ENCODE data around the gene AKT1S1.

AKT1S1 gene

DNA sequence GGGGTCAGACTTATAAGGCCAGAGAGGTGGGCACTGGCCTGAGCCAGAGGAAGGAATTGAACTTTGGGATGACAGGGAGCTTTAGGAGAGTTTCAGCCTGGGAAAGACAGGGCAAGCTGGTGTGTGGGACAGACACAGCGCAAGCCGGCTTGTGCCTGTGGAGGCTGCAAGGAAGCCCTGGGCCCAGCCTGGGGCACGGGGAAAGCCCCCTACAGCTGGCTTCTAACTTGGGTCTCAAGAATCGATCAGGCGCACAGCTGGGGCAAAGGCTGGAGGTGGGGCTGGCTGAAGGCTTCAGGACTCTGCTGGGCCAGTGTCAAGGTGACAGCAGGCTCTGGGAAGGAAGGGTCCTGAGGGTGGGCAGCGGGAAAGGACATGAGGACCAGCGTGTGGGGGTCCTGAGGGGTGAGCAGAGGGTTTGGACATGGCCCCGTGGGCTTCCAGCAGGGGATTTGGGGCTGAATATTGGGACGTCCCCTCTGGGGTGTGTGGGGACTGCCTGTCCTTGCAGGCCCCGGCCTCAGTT lies 23.2 kb downstream of the AKT1S1 start:
- DNase-seq (ENCODE audit: low read depth): no peak

DNA sequence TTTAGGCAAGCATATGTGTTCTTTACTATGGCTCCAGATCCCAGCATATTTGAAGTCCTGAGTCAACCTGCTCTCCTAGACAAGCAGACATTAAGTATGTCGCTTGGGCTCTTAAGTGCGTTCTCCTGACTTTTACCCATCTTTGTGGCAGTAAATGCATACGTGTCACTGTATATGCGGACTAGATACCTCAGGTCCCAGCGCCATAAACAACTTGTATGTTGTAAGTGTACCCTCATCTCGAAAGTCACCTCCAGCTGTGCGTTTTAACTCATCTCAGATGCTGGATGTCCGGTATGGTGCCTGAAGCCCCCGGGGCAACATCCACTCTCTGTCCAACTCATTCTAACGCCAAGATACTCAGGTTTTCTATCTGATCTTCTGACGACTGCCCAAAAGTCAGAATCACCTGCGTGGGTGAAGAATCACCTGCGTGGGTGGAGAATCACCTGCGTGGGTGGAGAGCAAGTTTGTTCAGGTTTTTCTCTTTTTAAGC lies 24.5 kb downstream of the AKT1S1 start:
- no peak for DNase-seq (ENCODE audit: low read depth)

DNA sequence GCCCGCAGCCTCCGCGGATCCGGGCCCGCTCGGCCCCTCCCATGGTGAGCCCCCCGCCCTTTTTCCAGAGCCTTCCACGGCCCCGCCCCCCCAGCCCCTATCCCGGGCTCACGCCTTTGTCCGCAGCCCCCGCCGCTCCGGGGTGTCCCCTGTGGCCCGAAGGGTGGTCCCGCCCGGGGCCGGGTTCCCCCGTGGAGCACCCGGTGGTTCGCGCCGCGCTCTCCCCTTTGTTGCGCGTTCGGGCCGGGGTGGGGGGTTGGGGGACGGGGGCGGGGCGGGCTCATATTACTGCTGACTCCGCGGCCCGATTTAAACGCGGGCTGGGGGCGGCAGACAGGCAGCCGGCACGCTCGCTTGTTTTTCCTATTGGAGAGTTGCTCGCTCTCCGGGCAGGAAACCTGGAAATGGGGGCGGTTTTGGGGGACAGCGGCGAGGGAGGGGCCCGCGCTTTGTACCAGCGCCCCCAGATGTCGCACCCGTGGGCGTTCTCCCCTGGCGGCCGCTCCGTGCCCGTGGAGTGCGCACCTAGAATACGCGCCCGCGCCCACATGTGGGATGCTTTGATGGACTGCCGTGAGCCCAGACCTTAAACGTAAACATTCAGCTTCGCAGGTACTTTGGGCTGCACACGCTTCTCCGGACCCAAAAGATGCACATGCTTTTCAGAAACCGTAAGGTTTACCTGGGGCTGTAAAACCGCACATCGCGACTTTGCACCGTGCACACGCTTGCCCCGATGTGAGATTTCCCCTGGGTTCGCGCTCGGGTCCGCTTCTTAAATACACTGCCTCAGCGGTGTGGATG lies 25.5 kb downstream of the AKT1S1 start:
- no peak for DNase-seq (ENCODE audit: low read depth)

DNA sequence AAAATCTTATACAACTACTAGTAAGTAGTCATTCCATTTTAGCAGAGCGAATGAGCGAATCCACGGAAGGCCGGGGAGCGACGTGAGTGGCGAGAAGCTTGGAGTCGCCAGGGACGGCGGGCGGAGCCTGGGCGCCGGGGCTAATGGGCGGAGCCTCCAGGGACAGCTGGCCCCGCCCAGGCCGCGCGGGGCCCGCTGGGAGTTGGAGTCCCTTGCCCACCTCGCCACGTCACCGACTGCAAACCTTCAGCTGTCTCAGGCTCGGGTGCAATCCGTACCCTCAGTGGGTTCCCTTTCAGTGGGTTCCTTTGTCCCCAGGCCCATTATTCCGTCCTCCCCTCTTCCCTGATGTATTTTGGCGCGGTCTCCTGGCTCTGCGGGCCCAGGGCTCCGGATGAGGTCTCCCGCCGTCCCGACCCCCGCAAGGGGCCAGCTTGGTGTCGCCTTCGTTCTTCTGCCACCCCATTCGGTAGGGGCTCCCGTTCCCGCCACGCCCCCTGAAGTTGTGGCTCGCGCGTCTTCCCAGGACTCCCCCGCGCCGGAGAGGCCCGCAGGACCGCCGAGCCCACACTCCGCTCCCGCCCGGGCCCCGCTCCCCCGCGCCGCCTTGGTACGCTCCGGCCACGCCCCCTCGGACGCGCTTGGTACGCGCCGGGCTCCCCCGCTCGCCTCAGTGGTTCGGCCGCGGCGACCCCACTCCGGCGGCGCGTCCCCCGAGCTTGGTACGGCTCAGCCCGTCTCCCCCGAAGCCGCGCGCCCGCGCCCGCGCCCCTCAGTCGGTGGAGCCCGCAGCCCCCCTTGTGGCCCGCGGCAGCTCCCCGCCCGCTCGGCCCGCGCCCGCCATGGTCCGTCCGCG lies 26.4 kb downstream of the AKT1S1 start, which contains the start of gene PTOV1:
TSS of gene PTOV1 (plus strand) at position 673 of the 856 bp plus-strand sequence.
- DNase-seq (ENCODE audit: low read depth): peak; percentile 78

DNA sequence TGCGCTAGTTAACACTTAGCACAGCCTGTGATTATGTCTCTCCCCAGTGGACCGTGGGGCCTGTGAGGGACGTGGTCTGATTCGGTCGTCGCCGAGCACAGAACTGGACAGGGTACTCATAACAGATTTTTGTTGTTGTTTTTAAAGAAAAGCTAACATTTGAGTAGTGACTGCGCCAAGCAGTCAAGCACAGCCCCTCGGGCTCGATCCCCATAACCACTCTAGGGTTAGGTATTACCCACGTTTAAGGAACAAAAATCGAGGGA lies 27.0 kb downstream of the AKT1S1 start:
- DNase-seq (ENCODE audit: low read depth): no peak

DNA sequence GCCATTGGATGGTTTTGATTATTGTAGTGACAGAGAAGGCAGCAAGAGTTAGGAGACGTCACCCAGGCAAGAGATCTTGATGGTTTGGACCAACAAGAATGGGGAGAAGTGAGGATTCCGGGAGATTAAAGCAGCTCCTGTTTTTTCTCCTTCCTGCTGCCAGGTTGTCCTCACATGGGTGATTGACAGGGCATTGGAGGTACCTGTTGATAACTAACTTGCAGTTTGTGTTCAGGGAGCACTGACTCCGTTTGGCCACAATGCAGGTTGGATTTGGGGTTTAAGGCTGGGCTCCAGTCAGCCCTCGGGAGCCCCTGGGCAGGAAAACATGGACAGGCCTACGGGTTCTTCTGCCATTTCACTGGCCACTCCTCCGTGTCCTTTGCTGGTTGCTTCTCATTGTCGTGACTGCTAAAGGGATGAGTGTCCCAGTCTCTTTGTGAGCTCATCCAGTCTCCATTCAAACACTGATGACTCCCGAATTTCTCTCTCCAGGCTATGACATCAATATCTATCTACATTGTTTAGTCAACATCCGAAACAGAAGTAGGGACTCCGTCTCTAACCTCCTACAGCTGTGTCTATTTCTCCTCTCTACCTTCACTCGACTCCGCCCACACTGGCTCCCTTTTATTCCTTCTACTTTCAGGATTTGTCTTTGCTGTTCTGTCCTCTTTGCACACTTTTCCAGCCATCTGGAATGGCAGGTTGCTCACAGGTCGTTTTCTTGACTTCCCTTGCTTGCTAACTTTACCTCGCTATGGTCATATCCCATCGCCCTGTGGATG lies 27.5 kb downstream of the AKT1S1 start:
- DNase-seq (ENCODE audit: low read depth): no peak

DNA sequence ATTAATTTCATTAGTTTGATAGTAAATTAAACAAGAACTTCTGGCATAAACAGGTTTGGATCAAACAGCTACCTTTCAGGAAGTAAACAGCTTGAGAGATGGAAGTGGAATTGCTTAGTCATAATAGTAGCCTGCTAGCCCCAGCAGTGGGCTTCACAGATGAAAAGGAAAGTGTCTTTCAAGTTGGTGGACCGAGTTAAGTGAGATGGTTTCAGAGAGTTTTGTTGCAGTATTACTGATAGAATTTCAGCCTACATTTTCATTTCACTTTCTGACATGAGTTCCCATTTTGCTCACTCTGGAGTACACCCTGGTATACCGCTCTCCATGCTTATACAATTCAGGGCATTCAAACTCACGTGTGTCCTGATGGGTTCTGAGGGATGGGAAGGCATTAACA lies 28.2 kb downstream of the AKT1S1 start:
- no peak for DNase-seq (ENCODE audit: low read depth)

DNA sequence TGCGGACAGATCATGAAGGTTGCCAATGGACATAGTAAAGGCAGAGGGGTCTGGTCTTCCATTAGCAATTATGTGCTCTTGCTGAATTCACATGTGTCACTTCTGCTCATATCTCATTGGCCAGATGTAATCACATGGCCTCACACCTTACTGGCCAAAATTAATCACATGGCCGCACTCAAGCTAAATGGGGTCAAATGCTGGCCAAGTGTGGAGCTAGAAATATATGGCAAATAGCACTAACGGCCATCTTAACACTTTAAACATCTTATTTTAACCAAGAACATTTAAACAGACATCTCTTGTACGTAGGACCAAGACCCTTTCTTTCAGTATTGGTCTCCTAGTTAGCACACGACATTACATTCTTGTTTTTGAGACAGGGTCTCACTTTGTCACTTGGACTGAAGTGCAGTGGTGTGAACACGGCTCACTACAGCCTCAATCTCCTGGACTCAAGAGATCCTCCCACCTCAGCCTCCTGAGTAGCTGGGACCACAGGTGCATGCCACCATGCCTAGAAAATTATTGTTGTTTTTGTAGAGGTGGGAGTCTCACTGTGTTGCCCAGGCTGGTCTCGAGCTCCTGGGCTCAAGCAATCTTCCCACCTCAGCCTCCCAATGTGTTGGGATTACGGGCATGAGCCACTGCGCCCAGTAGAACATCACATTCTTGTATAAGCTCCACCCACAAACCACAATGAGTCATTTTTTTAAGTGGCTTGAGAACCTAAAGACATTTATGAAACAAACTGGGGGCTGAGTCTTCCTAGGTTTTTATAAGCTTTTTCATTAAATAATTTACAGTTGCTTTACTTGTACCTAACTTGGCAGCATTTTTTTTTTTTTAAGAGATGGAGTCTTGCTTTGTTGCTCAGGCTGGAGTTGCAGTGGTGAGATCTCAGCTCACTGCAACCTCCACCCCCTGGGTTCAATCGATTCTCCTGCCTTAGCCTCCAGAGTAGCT lies 29.1 kb downstream of the AKT1S1 start:
- DNase-seq (ENCODE audit: low read depth): no peak

DNA sequence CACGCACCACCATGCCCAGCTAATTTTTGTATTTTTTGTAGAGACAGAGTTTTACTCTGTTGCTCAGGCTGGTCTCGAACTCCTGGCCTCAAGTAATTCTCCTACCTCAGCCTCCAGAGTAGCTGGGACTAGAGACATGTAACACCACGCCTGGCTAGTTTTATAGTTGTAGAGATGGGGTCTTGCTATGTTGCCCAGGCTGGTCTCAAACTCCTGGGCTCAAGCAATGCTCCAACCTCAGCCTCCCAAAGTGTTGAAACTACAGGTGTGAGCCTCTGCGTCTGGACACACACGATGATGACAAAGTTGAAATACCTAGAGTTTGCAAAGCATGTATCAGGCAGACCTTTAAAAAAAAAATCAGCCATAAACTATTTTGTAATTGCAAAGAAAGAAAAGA lies 30.7 kb downstream of the AKT1S1 start:
- no peak for DNase-seq (ENCODE audit: low read depth)

DNA sequence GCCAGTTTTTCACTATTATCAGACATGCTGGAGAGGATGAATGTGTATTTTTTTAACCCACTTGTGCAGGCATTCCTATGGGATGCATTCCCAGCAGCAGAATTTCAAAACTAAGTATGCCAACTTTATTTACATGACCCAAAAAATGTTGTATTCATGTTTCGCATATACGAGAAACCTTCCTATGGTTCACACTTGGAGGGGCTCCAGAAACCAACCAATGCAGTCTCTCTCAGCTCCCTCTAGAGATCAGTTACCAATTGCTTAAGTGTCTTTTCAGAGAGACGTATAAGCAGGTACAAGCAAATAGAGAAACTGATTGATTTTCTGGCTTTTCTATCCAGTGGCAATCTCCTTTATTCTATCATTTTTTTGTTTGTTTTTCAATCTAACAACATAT lies 31.7 kb downstream of the AKT1S1 start:
- no peak for DNase-seq (ENCODE audit: low read depth)

DNA sequence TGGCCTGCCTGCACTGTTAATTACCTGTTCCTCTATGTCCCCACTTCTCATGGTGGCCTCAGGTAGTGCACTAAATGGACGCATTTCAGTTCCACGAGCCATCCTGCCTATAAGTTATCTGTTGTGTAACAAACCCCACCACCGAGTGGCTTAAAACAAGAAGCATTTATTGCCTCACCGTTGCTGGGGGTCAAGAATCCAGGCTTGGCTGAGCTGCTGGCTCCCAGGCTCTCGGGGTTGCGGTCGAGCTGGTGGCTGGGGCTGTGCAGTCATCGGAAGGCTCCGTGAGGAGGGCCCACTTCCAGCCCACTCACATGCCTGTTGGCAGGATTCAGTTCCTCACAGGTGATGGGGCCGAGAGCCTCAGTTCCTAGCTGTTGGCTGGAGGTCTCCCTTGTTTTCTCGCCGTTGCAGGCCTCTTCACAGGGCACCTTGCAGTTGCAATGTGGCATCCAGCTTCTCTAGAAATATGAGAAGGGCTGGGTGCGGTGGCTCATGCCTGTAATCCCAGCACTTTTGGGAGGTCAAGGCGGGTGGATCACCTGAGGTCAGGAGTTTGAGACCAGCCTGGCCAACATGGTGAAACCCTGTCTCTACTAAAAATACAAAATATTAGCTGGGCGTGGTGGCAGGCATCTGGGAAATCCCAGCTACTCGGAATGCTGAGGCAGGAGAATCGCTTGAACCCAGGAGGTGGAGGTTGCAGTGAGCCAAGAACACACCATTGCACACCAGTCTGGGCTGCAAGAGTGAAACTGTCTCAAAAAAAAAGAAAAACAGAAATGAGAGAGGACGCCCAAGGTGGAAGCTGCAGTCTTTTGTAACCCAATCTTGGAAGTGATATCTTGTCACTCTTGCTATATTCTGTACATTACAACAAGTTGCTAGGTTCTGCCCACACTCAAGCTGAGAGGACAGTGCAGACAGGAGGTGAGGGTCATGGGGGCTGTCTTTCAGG lies 32.7 kb downstream of the AKT1S1 start:
- DNase-seq (ENCODE audit: low read depth): no peak

DNA sequence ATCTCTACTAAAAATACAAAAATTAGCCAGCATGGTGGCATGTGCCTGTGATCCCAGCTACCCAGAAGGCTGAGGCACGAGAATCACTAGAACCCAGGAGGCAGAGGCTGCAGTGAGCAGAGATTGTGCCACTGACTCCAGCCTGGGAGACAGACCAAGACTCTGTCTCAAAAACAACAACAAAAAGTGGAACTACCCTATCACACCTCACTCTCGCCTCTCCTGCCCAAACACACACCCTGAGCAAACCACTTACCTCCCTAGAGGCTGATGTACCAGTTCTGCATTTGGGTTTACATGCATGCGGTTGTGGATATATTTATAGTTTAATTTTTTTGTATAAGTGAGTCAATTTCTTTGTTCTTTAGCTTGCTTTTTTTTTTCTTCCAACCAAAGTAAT lies 33.9 kb downstream of the AKT1S1 start:
- DNase-seq (ENCODE audit: low read depth): no peak

DNA sequence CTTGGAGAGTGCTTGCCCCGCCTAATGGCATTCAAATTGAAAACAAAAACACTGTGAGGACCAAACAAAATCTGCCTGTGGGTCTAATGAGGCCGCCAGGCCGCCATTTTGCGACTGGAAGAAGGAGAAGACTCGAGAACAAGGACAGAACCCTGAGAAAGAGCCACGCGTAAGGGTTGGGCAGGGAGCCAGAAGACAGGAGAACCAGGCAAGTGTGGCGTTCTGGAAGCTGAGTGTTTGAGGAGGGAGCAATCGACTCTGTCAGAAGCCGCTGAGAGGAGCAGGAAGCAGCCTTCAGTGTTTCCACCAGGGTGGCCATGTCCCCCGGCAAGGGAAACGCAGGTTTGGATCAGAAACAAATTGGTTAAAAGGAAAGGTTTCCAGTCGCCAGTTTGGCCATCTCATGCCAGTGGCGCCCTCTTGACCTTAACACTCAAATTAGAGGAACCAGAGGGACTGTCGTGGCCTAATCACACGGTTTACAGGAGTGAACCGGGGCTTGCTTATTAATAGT lies 36.4 kb downstream of the AKT1S1 start:
- no peak for DNase-seq (ENCODE audit: low read depth)

DNA sequence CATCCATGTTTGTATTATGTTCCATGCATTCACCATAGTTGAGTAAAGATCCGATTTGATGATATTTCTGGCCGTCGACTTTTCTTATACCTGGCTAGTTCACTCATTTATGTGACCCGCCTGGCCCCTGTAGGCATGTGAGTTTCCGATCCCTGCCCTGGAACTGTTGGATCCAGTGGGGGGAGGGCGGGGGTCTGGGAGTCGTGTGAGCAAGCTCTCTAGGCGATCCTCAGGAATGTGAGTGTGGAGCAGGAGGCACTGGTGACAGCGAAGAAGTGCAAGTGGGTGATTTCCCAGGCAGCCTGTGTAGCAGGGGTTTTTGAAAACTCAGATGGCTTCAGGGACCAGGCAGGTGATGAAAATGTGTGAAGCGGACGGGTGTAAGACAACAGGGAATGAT lies 36.8 kb downstream of the AKT1S1 start:
- no peak for DNase-seq (ENCODE audit: low read depth)

DNA sequence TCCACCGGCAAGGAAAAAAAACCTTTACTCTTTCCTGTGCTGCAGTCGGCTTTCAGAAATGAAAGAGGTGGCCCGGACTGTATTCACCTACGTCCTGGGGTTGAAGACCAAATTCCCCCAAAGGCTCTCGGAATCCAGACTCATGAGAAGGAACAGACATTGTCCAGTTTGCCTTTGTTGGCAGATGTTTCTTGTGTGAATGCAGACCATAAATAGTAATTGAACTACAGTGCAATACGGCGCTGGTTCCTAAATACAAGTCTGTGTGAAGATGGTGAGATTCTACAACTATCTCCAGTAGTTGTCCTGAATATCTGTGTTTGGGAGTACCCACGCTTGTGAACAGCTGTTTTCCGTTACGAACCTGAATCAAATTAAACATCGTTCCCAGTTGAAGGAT lies 37.4 kb downstream of the AKT1S1 start:
- DNase-seq (ENCODE audit: low read depth): no peak

DNA sequence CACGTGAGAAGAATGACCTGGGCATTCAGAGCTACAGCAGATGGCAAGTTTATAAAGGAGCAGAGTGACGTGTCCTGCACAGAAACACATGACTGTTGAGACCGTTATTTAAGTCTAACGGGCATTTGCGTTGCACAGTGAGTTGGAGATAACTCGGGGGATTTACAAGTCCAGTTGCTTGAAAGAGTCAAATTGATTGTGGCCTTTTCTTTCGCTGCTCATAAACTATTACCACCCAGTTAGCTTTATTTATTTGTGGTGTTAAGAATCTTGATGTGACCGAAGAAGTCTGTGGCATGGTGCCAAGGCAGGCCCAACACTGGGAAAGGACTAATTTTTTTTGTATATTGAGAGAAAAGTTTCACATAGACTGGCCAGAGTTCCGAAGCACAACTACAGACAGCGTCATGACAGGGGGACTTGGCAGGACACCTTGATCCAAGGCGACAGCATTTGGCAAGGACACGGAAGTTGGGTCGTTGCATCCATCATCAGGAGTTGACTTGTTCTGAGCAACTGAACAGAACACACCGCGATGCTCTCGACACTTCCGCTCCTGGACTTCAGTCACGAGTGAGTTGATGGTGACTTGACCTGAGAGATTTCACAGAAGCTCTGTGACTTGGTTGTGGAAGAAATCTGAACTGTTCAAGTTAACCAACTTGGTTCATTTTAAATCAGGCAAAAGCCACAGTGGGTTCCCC lies 38.1 kb downstream of the AKT1S1 start:
- DNase-seq (ENCODE audit: low read depth): no peak

DNA sequence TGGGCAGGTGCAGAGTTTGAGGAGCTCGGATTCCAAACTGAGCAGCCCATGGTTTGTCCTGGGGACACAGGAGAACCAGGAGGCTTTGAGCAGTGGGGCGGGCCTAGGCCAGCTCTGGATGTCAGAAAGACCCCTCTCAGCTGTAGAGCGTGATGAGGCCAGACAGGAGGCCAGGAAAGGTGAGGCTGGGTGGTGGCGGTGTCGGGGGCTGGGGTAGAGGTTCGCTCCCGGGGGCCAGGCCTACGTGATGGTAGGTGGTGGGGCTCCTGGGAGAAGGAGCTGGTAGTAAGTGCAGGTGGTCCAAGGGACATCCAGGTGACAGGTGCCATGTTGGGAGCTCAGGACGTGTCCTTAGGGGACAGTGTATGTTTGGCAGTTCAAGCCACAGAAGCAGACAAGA lies 39.7 kb downstream of the AKT1S1 start:
- DNase-seq (ENCODE audit: low read depth): no peak

DNA sequence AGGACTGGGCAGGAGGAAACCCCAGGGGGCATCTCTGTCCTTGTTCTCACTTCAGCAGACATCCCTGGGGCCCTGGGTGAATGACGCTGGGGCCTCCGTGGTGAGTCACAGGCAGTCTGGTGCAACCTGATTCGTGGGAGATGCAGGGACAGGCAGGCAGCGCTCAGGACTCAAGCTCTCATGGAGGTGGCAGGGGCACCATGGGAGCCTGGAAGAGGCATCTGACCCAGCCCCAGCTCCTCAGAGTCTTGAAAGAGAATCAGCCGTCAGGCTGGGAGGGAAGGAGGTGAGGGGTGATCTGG lies 40.2 kb downstream of the AKT1S1 start:
- DNase-seq (ENCODE audit: low read depth): no peak

All from stimulated activated CD8-positive, alpha-beta memory T cell treated with anti-CD3 and anti-CD28 coated beads, Interleukin-15, amount 100 ng/mL, for 1 hour (primary cell).